Measurements from ENCODE around the gene MYMK. TPM values are rescaled to one million over a fixed set of nuclear protein-coding genes. Genes with fewer than 3 reads are reported as not detected.

Gene MYMK
- polyA plus RNA-seq, 1 donor, result 0.13 TPM

GRCh38 chr9:133492061-133493021 lies 32.4 kb downstream of the MYMK start:
- peaks cover 2% of the 10 kb centered on the region for H3K4me1 ChIP-seq (ENCODE audit: control insufficient read depth, insufficient read depth, low read length)
- H3K4me3 ChIP-seq (ENCODE audit: low read length), result no peak overlapping the region
- no peak overlapping the region for H3K27ac ChIP-seq (ENCODE audit: low read length)
- no peaks in the 10 kb centered on the region for H3K9me3 ChIP-seq (ENCODE audit: control insufficient read depth, low read depth, low read length)
- peaks cover 3% of the 10 kb centered on the region for H3K27me3 ChIP-seq (ENCODE audit: control insufficient read depth, insufficient read depth, low read length)
- no CpG with 5 or more reads among the region's 33 CpGs for WGBS (ENCODE audit: insufficient coverage, low lambda C conversion rate)
- H3K36me3 ChIP-seq (ENCODE audit: control insufficient read depth, insufficient read depth, low read length), result no peaks in the 10 kb centered on the region
- DNase-seq, result no peak

- H3K36me3 ChIP-seq (ENCODE audit: control insufficient read depth, insufficient read depth, low read length), result no peaks in the 10 kb centered on the region
- H3K27ac ChIP-seq (ENCODE audit: low read length), result no peak overlapping the region
- peaks cover 3% of the 10 kb centered on the region for H3K27me3 ChIP-seq (ENCODE audit: control insufficient read depth, insufficient read depth, low read length)
- no CpG with 5 or more reads among the region's 8 CpGs for WGBS (ENCODE audit: insufficient coverage, low lambda C conversion rate)
- no peak overlapping the region for H3K4me3 ChIP-seq (ENCODE audit: low read length)
- H3K9me3 ChIP-seq (ENCODE audit: control insufficient read depth, low read depth, low read length), result no peaks in the 10 kb centered on the region
- peaks cover under 1% of the 10 kb centered on the region for H3K4me1 ChIP-seq (ENCODE audit: control insufficient read depth, insufficient read depth, low read length)
- DNase-seq, result no peak
Observed at GRCh38 chr9:133491656-133491925, 33.2 kb downstream of the MYMK start.

- H3K9me3 ChIP-seq (ENCODE audit: control insufficient read depth, low read depth, low read length), result no peaks in the 10 kb centered on the region
- H3K4me1 ChIP-seq (ENCODE audit: control insufficient read depth, insufficient read depth, low read length), result peaks cover under 1% of the 10 kb centered on the region
- peaks cover 3% of the 10 kb centered on the region for H3K27me3 ChIP-seq (ENCODE audit: control insufficient read depth, insufficient read depth, low read length)
- no peaks in the 10 kb centered on the region for H3K36me3 ChIP-seq (ENCODE audit: control insufficient read depth, insufficient read depth, low read length)
- no peak overlapping the region for H3K4me3 ChIP-seq (ENCODE audit: low read length)
- WGBS (ENCODE audit: insufficient coverage, low lambda C conversion rate), result no CpG with 5 or more reads among the region's 12 CpGs
- DNase-seq, result no peak
- no peak overlapping the region for H3K27ac ChIP-seq (ENCODE audit: low read length)
Observed at GRCh38 chr9:133490865-133491655, 33.7 kb downstream of the MYMK start.

GRCh38 chr9:133490201-133490681 lies 34.5 kb downstream of the MYMK start:
- no peak for DNase-seq
- no peak overlapping the region for H3K4me3 ChIP-seq (ENCODE audit: low read length)
- peaks cover 3% of the 10 kb centered on the region for H3K27me3 ChIP-seq (ENCODE audit: control insufficient read depth, insufficient read depth, low read length)
- H3K36me3 ChIP-seq (ENCODE audit: control insufficient read depth, insufficient read depth, low read length), result no peaks in the 10 kb centered on the region
- WGBS (ENCODE audit: insufficient coverage, low lambda C conversion rate), result 60% methylated on average over 1 of the region's 13 CpGs
- H3K4me1 ChIP-seq (ENCODE audit: control insufficient read depth, insufficient read depth, low read length), result peaks cover 4% of the 10 kb centered on the region
- no peaks in the 10 kb centered on the region for H3K9me3 ChIP-seq (ENCODE audit: control insufficient read depth, low read depth, low read length)
- no peak overlapping the region for H3K27ac ChIP-seq (ENCODE audit: low read length)

- H3K4me3 ChIP-seq (ENCODE audit: low read length), result no peak overlapping the region
- H3K36me3 ChIP-seq (ENCODE audit: control insufficient read depth, insufficient read depth, low read length), result no peaks in the 10 kb centered on the region
- peaks cover 3% of the 10 kb centered on the region for H3K27me3 ChIP-seq (ENCODE audit: control insufficient read depth, insufficient read depth, low read length)
- WGBS (ENCODE audit: insufficient coverage, low lambda C conversion rate), result 80% methylated on average over 1 of the region's 19 CpGs
- peaks cover 4% of the 10 kb centered on the region for H3K4me1 ChIP-seq (ENCODE audit: control insufficient read depth, insufficient read depth, low read length)
- no peaks in the 10 kb centered on the region for H3K9me3 ChIP-seq (ENCODE audit: control insufficient read depth, low read depth, low read length)
- no peak for DNase-seq
- H3K27ac ChIP-seq (ENCODE audit: low read length), result no peak overlapping the region
Observed at GRCh38 chr9:133489253-133490190, 35.2 kb downstream of the MYMK start.

GRCh38 chr9:133488686-133489252 lies 36.0 kb downstream of the MYMK start:
- Histone ChIP-seq H3K4me3 (ENCODE audit: low read length) (no peak overlapping the region), H3K27me3 (ENCODE audit: control insufficient read depth, insufficient read depth, low read length) (peaks cover 3% of the 10 kb centered on the region), H3K4me1 (ENCODE audit: control insufficient read depth, insufficient read depth, low read length) (peaks cover 4% of the 10 kb centered on the region), H3K9me3 (ENCODE audit: control insufficient read depth, low read depth, low read length) (no peaks in the 10 kb centered on the region), H3K36me3 (ENCODE audit: control insufficient read depth, insufficient read depth, low read length) (no peaks in the 10 kb centered on the region), H3K27ac (ENCODE audit: low read length) (no peak overlapping the region)
- no peak for DNase-seq
- WGBS (ENCODE audit: insufficient coverage, low lambda C conversion rate), result no CpG with 5 or more reads among the region's 18 CpGs

- H3K4me1 ChIP-seq (ENCODE audit: control insufficient read depth, insufficient read depth, low read length), result peaks cover 4% of the 10 kb centered on the region
- no peak overlapping the region for H3K4me3 ChIP-seq (ENCODE audit: low read length)
- no peak for DNase-seq
- peaks cover 7% of the 10 kb centered on the region for H3K27me3 ChIP-seq (ENCODE audit: control insufficient read depth, insufficient read depth, low read length)
- H3K9me3 ChIP-seq (ENCODE audit: control insufficient read depth, low read depth, low read length), result no peaks in the 10 kb centered on the region
- no peak overlapping the region for H3K27ac ChIP-seq (ENCODE audit: low read length)
- no CpG with 5 or more reads among the region's 8 CpGs for WGBS (ENCODE audit: insufficient coverage, low lambda C conversion rate)
- no peaks in the 10 kb centered on the region for H3K36me3 ChIP-seq (ENCODE audit: control insufficient read depth, insufficient read depth, low read length)
Observed at GRCh38 chr9:133487331-133487725, 37.4 kb downstream of the MYMK start.

GRCh38 chr9:133485531-133486260 lies 39.1 kb downstream of the MYMK start:
- H3K4me1 ChIP-seq (ENCODE audit: control insufficient read depth, insufficient read depth, low read length), result peaks cover 4% of the 10 kb centered on the region
- WGBS (ENCODE audit: insufficient coverage, low lambda C conversion rate), result no CpG with 5 or more reads among the region's 25 CpGs
- H3K36me3 ChIP-seq (ENCODE audit: control insufficient read depth, insufficient read depth, low read length), result no peaks in the 10 kb centered on the region
- peaks cover 15% of the 10 kb centered on the region for H3K27me3 ChIP-seq (ENCODE audit: control insufficient read depth, insufficient read depth, low read length)
- no peak overlapping the region for H3K27ac ChIP-seq (ENCODE audit: low read length)
- H3K4me3 ChIP-seq (ENCODE audit: low read length), result no peak overlapping the region
- no peak for DNase-seq
- no peaks in the 10 kb centered on the region for H3K9me3 ChIP-seq (ENCODE audit: control insufficient read depth, low read depth, low read length)

- H3K9me3 ChIP-seq (ENCODE audit: control insufficient read depth, low read depth, low read length), result no peaks in the 10 kb centered on the region
- no peak for DNase-seq
- peaks cover 17% of the 10 kb centered on the region for H3K27me3 ChIP-seq (ENCODE audit: control insufficient read depth, insufficient read depth, low read length)
- H3K4me3 ChIP-seq (ENCODE audit: low read length), result no peak overlapping the region
- H3K36me3 ChIP-seq (ENCODE audit: control insufficient read depth, insufficient read depth, low read length), result no peaks in the 10 kb centered on the region
- WGBS (ENCODE audit: insufficient coverage, low lambda C conversion rate), result no CpG with 5 or more reads among the region's 22 CpGs
- peaks cover 4% of the 10 kb centered on the region for H3K4me1 ChIP-seq (ENCODE audit: control insufficient read depth, insufficient read depth, low read length)
- no peak overlapping the region for H3K27ac ChIP-seq (ENCODE audit: low read length)
Observed at GRCh38 chr9:133484671-133485437, 39.9 kb downstream of the MYMK start.
